ENCODE measurements around the gene GNAS-AS1.

GRCh38 chr20:58854638-58855471 lies 4.2 kb upstream of the GNAS-AS1 start:
- TF ChIP-seq, protein P1, sequence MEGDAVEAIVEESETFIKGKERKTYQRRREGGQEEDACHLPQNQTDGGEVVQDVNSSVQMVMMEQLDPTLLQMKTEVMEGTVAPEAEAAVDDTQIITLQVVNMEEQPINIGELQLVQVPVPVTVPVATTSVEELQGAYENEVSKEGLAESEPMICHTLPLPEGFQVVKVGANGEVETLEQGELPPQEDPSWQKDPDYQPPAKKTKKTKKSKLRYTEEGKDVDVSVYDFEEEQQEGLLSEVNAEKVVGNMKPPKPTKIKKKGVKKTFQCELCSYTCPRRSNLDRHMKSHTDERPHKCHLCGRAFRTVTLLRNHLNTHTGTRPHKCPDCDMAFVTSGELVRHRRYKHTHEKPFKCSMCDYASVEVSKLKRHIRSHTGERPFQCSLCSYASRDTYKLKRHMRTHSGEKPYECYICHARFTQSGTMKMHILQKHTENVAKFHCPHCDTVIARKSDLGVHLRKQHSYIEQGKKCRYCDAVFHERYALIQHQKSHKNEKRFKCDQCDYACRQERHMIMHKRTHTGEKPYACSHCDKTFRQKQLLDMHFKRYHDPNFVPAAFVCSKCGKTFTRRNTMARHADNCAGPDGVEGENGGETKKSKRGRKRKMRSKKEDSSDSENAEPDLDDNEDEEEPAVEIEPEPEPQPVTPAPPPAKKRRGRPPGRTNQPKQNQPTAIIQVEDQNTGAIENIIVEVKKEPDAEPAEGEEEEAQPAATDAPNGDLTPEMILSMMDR (IDR thresholded peaks at IDR 0.05): no peak
- TF ChIP-seq POLR2A (IDR thresholded peaks at IDR 0.05): no peak

Measured in adrenal gland (tissue), 5 donors.